BLaER1 (cell line): ENCODE data around the gene ANXA1.

ENCODE experiments used
- H3K27ac ChIP-seq: shearing (Covaris generic); formaldehyde crosslinking; 2 replicates; pipeline ENCODE4 v1.8.1; 2022
- H3K27me3 ChIP-seq: shearing (Covaris generic); formaldehyde crosslinking; 2 replicates; pipeline ENCODE4 v1.8.1; 2022
- H3K36me3 ChIP-seq: shearing (Covaris generic); formaldehyde crosslinking; 2 replicates; pipeline ENCODE4 v1.8.1; 2022
- H3K4me1 ChIP-seq: shearing (Covaris generic); formaldehyde crosslinking; 2 replicates; pipeline ENCODE4 v1.8.1; 2022
- H3K4me2 ChIP-seq: shearing (Covaris generic); formaldehyde crosslinking; 2 replicates; pipeline ENCODE4 v1.8.1; 2022
- H3K4me3 ChIP-seq: shearing (Covaris generic); formaldehyde crosslinking; 2 replicates; pipeline ENCODE4 v1.8.1; 2022
- H3K9ac ChIP-seq: shearing (Covaris generic); formaldehyde crosslinking; 2 replicates; pipeline ENCODE4 v1.8.1; 2022
- H3K9me3 ChIP-seq: shearing (Covaris generic); formaldehyde crosslinking; 2 replicates; pipeline ENCODE4 v1.8.1; 2022
- H4K20me1 ChIP-seq: shearing (Covaris generic); formaldehyde crosslinking; 2 replicates; pipeline ENCODE4 v1.8.1; 2022
- Cebpa-rat ChIP-seq: shearing (Covaris generic); IDR thresholded peaks from 2 replicates; pipeline ENCODE4 v1.8.1; 2022

ANXA1 gene

DNA sequence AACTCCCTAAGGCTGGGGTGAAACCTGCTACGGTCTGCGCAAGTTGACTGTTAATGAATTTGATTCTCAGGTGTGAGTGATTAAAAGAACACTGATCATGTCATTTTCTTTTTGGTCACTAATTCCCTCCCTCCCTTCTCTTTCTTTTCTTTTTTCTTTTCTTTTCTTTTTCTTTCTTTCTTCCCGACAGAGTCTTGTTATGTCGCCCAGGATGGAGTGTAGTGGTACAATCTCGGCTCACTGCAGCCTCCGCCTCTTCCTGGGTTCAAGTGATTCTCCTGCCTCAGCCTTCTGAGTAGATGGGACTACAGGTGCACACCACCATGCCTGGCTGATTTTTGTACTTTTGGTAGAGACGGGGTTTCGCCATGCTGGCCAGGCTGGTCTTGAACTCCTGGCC lies 2.6 kb downstream of the ANXA1 start:
- Histone ChIP-seq H3K9me3 (no peaks in the 10 kb centered on the region), H3K27me3 (no peaks in the 10 kb centered on the region), H3K36me3 (no peaks in the 10 kb centered on the region), H3K27ac (no peak overlapping the region), H4K20me1 (no peaks in the 10 kb centered on the region), H3K4me1 (no peaks in the 10 kb centered on the region), H3K4me2 (no peak overlapping the region), H3K4me3 (no peak overlapping the region), H3K9ac (no peak overlapping the region)
- TF ChIP-seq Cebpa-rat: no peak

DNA sequence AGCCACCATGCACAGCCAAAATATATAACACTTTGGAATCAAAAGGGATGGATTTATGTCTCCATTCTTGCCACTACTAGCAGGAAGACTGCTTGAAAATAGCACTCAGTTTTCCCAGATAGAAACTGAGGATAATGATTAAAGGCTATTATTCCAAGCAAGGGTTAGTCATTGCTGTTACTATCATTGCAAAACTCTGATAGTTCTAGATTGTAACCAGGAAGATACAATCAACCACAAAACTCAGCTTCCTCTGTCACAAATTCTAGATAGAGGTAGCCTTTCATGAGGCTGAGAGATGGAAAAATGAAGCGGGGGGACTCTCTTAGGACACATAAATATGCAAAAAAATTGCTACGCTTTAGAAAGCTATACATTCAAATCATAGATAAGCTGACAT lies 3.1 kb downstream of the ANXA1 start:
- H3K4me2 ChIP-seq: no peak overlapping the region
- H3K27ac ChIP-seq: no peak overlapping the region
- no peaks in the 10 kb centered on the region for H4K20me1 ChIP-seq
- H3K27me3 ChIP-seq: no peaks in the 10 kb centered on the region
- H3K36me3 ChIP-seq: no peaks in the 10 kb centered on the region
- no peak overlapping the region for H3K4me3 ChIP-seq
- TF ChIP-seq Cebpa-rat: no peak
- H3K9me3 ChIP-seq: no peaks in the 10 kb centered on the region
- no peaks in the 10 kb centered on the region for H3K4me1 ChIP-seq
- no peak overlapping the region for H3K9ac ChIP-seq

DNA sequence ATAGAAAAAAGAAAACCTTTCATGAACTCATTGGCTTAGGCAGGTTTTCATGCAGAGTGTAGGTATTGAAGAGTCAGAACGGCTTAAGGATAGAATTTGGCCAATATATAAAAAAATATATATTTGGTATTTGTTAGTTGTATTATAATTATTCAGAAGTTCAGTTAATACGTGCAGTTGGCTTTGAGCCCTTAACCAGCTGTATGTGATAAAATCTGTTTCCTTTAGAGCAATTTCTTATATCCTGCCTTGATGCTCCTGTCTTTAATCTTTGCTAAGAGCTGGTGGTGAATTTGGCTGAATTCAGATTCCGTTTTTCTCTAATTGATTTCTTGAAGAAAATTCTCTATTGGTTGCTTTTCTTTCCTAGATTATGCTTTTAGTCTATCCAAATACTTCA lies 3.7 kb downstream of the ANXA1 start:
- Histone ChIP-seq H3K9me3 (no peaks in the 10 kb centered on the region), H3K27me3 (no peaks in the 10 kb centered on the region), H3K27ac (no peak overlapping the region), H3K4me2 (no peak overlapping the region), H4K20me1 (no peaks in the 10 kb centered on the region), H3K4me3 (no peak overlapping the region), H3K4me1 (no peaks in the 10 kb centered on the region), H3K9ac (no peak overlapping the region), H3K36me3 (no peaks in the 10 kb centered on the region)
- TF ChIP-seq Cebpa-rat: no peak

DNA sequence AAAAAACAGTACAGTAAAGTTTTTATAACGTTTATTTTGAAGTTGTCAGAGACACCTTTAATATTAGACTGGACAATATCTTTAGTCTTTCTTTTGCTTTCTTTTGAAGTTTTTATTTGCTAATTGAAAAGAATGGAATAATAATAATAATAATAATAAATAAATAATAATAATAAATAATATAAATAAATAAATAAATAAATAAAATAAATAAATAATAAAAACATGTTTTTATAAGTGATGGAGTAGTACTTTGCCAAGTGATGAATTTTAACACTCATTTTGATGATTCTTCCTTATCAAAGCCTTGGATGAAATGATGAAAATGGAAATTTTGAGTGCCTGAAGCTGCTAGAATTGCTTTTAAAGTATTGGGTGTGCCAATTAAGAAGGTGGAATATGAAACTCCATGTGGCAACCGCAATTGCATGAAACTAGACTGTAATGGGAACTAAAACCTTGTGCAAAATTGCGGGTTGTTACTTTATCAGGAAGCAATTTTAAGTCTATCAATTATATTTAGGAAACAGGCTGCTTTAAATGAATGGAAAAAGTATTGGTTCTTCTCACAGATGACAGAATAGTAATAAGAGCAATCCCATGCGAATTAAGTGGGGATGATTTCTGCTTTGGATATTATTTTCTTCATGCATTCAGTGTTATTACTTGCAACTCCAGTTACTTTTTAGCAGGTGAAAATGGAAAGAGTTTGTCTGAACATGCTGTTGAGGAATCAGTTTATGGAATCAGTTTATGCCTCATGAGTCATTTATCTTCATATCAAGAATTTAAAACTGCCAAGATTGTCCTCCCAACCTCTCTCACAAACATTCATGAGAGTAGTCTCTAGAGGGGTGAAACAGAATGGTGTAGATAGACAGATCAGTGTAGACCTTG lies 4.6 kb downstream of the ANXA1 start:
- Histone ChIP-seq H3K4me1 (no peaks in the 10 kb centered on the region), H3K27ac (no peak overlapping the region), H3K9me3 (no peaks in the 10 kb centered on the region), H3K27me3 (no peaks in the 10 kb centered on the region), H3K36me3 (no peaks in the 10 kb centered on the region), H3K4me3 (no peak overlapping the region), H3K9ac (no peak overlapping the region), H4K20me1 (no peaks in the 10 kb centered on the region), H3K4me2 (no peak overlapping the region)
- no peak for TF ChIP-seq Cebpa-rat

DNA sequence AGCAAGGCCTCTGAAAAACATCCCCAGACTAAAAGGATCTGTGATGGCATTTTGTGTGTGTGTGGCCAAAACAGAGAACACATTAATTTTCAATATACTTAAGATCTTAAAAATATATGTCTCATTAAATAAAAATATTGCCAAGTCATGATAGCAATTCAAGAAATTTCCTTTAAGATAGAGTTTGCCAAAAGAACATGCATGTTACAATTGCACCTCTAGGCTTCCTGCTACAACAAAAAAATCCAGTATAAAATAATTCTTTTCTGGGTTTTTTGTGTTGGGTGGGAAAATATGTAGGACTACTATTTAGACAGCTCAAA lies 5.2 kb downstream of the ANXA1 start:
- Histone ChIP-seq H3K36me3 (no peaks in the 10 kb centered on the region), H3K9ac (no peak overlapping the region)

DNA sequence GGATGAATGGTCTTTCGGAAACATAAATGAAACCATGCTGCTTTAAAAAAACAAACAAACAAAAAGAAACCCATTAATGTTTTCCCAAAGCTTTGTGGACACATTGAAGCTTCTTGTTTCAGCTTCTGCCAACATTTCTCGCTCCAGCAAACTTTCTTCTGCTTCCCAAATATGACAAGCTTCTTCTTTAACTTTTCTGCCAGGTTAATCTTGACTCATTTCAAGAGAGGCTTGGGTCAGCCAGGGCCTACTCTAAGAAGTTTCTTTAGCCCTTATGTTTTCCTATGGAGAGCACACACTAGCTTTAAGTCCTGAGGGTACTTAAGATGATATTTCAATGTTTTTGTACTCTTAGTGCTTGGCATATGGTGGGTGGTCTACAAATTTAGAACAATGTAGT lies 6.1 kb downstream of the ANXA1 start:
- no peak for TF ChIP-seq Cebpa-rat
- Histone ChIP-seq H4K20me1 (no peaks in the 10 kb centered on the region), H3K36me3 (no peaks in the 10 kb centered on the region), H3K27me3 (no peaks in the 10 kb centered on the region), H3K27ac (no peak overlapping the region), H3K4me2 (no peak overlapping the region), H3K4me1 (no peaks in the 10 kb centered on the region), H3K9me3 (no peaks in the 10 kb centered on the region), H3K9ac (no peak overlapping the region), H3K4me3 (no peak overlapping the region)

More for the DNA sequence above, 5.2 kb downstream of the ANXA1 start:
- H3K4me1 ChIP-seq: no peaks in the 10 kb centered on the region
- H3K4me3 ChIP-seq: no peak overlapping the region
- no peaks in the 10 kb centered on the region for H3K27me3 ChIP-seq
- H3K9me3 ChIP-seq: no peaks in the 10 kb centered on the region
- no peak overlapping the region for H3K4me2 ChIP-seq
- no peak for TF ChIP-seq Cebpa-rat
- no peak overlapping the region for H3K27ac ChIP-seq
- no peaks in the 10 kb centered on the region for H4K20me1 ChIP-seq

DNA sequence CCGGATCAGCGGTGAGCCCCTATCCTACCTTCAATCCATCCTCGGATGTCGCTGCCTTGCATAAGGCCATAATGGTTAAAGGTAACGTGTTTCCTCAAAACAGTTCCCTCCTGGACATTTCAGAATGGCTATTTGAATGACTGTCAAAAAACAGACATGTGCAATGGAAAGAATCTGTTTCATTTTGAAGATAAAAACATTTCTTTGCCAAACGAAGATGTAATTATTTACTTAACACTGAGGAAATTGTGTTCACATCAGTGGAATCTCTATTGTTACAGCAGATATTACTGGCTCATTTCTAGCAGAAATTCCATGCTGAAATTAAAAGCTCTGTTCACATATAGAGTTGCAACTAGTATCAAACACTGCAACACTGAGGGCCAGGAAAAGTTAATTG lies 7.1 kb downstream of the ANXA1 start:
- H4K20me1 ChIP-seq: no peaks in the 10 kb centered on the region
- H3K4me1 ChIP-seq: no peaks in the 10 kb centered on the region
- H3K4me3 ChIP-seq: no peak overlapping the region
- no peak overlapping the region for H3K4me2 ChIP-seq
- no peak for TF ChIP-seq Cebpa-rat
- H3K27me3 ChIP-seq: no peaks in the 10 kb centered on the region
- H3K36me3 ChIP-seq: no peaks in the 10 kb centered on the region
- no peak overlapping the region for H3K9ac ChIP-seq
- H3K9me3 ChIP-seq: no peaks in the 10 kb centered on the region
- no peak overlapping the region for H3K27ac ChIP-seq

DNA sequence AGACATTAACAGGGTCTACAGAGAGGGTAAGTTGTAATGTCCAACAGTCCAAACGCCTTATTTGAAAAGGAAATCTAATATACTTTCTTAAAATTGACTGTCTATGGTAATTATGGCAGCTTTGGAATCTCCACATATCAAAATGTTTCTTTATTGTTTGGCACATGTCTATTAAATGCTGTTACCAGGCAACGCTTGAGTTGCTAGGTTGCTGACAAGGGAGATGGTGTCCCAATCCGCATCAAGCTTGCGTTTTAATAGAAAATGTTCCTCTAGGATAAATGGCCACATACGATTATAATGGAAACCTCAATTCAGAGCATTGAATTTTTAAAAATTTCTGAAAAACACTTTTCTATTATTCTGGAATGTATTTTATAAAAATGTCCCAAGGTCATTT lies 9.2 kb downstream of the ANXA1 start:
- Histone ChIP-seq H4K20me1 (no peaks in the 10 kb centered on the region), H3K36me3 (no peaks in the 10 kb centered on the region), H3K9ac (no peak overlapping the region), H3K9me3 (no peaks in the 10 kb centered on the region), H3K4me1 (no peaks in the 10 kb centered on the region), H3K4me2 (no peak overlapping the region), H3K27me3 (no peaks in the 10 kb centered on the region), H3K27ac (no peak overlapping the region), H3K4me3 (no peak overlapping the region)
- TF ChIP-seq Cebpa-rat: no peak

DNA sequence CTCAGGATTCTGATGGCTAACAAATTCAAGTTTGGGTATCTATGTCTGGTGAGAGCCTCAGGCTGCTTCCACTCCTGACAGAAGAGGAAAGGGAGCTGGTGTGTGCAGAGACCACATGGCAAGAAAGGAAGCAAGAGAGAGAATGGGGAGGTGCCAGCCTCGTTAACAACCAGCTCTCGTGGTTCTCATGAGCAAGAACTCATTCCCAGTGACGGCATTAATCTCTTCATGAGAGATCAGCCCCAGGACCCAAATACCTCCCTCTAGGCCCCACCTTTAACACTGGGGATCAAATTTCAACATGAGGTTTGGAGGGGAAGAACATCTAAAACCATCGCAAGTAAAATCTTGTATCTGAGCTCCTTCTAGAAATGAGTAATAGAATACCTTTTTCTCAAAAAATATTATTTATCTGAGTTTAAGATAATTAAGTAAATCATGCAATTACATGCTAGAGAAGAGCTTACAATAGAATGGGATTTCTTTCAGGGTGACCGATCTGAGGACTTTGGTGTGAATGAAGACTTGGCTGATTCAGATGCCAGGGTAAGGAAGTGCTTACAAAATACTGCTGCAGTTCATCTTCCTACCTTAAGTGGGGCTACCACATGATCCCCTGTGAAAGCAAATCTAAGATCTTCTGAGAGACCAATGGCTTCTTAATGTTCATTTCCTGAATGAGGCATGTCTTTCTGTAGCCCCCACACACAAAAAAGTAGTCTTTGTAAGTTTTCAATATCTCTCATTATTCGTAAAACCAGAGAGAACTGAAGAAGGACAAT lies 11.5 kb downstream of the ANXA1 start:
- no peaks in the 10 kb centered on the region for H3K4me1 ChIP-seq
- no peaks in the 10 kb centered on the region for H3K9me3 ChIP-seq
- H3K4me3 ChIP-seq: no peak overlapping the region
- TF ChIP-seq Cebpa-rat: no peak
- H3K9ac ChIP-seq: no peak overlapping the region
- no peaks in the 10 kb centered on the region for H4K20me1 ChIP-seq
- no peaks in the 10 kb centered on the region for H3K27me3 ChIP-seq
- H3K36me3 ChIP-seq: no peaks in the 10 kb centered on the region
- no peak overlapping the region for H3K27ac ChIP-seq
- no peak overlapping the region for H3K4me2 ChIP-seq

DNA sequence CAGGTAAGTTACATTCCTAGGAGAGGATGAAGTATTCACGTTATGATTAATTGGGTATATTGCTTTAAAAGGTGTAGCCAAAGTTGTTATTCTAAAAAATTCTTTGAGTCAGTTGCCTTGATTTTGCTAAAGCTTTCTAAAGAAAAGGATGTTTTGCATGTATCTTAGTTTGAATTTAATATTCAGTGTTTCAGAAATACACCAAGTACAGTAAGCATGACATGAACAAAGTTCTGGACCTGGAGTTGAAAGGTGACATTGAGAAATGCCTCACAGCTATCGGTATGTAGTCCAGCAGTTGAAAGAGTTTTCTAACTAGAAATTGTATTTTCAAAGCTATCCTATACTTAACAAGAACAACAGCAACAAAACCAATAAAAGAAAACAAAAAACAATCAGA lies 14.2 kb downstream of the ANXA1 start:
- Histone ChIP-seq H3K27ac (no peak overlapping the region), H3K4me2 (no peak overlapping the region), H3K9ac (no peak overlapping the region), H3K27me3 (no peaks in the 10 kb centered on the region), H3K4me3 (no peak overlapping the region), H3K4me1 (no peaks in the 10 kb centered on the region), H3K36me3 (no peaks in the 10 kb centered on the region), H4K20me1 (no peaks in the 10 kb centered on the region), H3K9me3 (no peaks in the 10 kb centered on the region)
- TF ChIP-seq Cebpa-rat: no peak
